Right atrium auricular region (tissue), 2 donors: Measurements from ENCODE around the gene MARK2. TPM values are rescaled to one million over a fixed set of nuclear protein-coding genes. Genes with fewer than 3 reads are reported as not detected.
A peak's percentile ranks its signal among the peaks of the same experiment; 100 is the strongest.

Experiments used
- DNase-seq: peaks from one replicate; pipeline ENCODE4 v3.0.0-alpha.2; 2019; ENCODE audit warnings: low spot score
- H3K27ac ChIP-seq, 2 donors: fragments of 200-600 bp; sonication (generic); 1 replicate in 1 of 2; 2 replicates in 1 of 2; pipeline ENCODE4 v1.5.1; 2016 to 2019
- H3K27me3 ChIP-seq, 2 donors: fragments of 200-600 bp; sonication (generic); one replicate each; pipeline versions ENCODE4 v1.5.1 to v1.6.0; 2017 to 2019
- H3K36me3 ChIP-seq: fragments of 200-600 bp; sonication (generic); one replicate; pipeline ENCODE4 v1.5.1; 2016
- H3K4me1 ChIP-seq, 2 donors: fragments of 200-600 bp; sonication (generic); one replicate each; pipeline versions ENCODE4 v1.5.1 to v1.6.0; 2017 to 2019
- H3K4me3 ChIP-seq, 2 donors: fragments of 200-600 bp; sonication (generic); 1 replicate in 1 of 2; 2 replicates in 1 of 2; pipeline ENCODE4 v1.5.1; 2017 to 2019; ENCODE audit warnings: mild to moderate bottlenecking in 1 of 2, moderate library complexity in 1 of 2
- H3K9me3 ChIP-seq, 2 donors: fragments of 200-600 bp; sonication (generic); one replicate each; pipeline ENCODE4 v1.5.1; 2019
- CTCF ChIP-seq, 2 donors: fragments of 200-600 bp; sonication (generic); IDR thresholded peaks; one replicate each; pipeline ENCODE4 v1.5.1; 2019; ENCODE audit warnings: antibody characterized with exemption in 2 of 2
- total RNA-seq, 2 donors: library from RNA; depleted of rRNA; stranded (reverse); fragments of >200 nt; gene quantifications; one replicate each; pipeline ENCODE4 v1.1.0, GENCODE V29; 2016

Gene MARK2
- total RNA-seq, 2 donors from 2014 or later, result 29.3 to 31.5 TPM

GRCh38 chr11:63813563-63814382 lies 25.1 kb upstream of the MARK2 start:
- Histone ChIP-seq H3K4me3 (peak overlapping the region; percentile 83 to 84), H3K27ac (peak overlapping the region; percentile 79 to 80), H3K4me1 (peaks cover 0 to 18% of the 10 kb centered on the region in 2 donors), H3K36me3 (peaks cover 11% of the 10 kb centered on the region), H3K27me3 (no peaks in the 10 kb centered on the region), H3K9me3 (no peaks in the 10 kb centered on the region)
- DNase-seq, result no peak
- no peak for TF ChIP-seq CTCF (IDR thresholded peaks at IDR 0.05)

- H3K9me3 ChIP-seq, result no peaks in the 10 kb centered on the region
- no peaks in the 10 kb centered on the region for H3K27me3 ChIP-seq
- no peak for DNase-seq
- peaks cover 0 to 18% of the 10 kb centered on the region in 2 donors for H3K4me1 ChIP-seq
- no peak for TF ChIP-seq CTCF (IDR thresholded peaks at IDR 0.05)
- peak overlapping the region; percentile 83 to 84 for H3K4me3 ChIP-seq
- H3K27ac ChIP-seq, result peak overlapping the region in 1 of 2 donors; percentile 80
- peaks cover 16% of the 10 kb centered on the region for H3K36me3 ChIP-seq
These were observed 24.6 kb upstream of the MARK2 start for GRCh38 chr11:63814383-63814736.

- H3K4me3 ChIP-seq, result no peak overlapping the region
- H3K27me3 ChIP-seq, result no peaks in the 10 kb centered on the region
- TF ChIP-seq CTCF (IDR thresholded peaks at IDR 0.05), result no peak
- peaks cover 33% of the 10 kb centered on the region for H3K36me3 ChIP-seq
- peaks cover 0 to 18% of the 10 kb centered on the region in 2 donors for H3K4me1 ChIP-seq
- no peak overlapping the region for H3K27ac ChIP-seq
- H3K9me3 ChIP-seq, result no peaks in the 10 kb centered on the region
- DNase-seq, result no peak
These were observed 22.7 kb upstream of the MARK2 start for GRCh38 chr11:63816166-63816565.

- H3K36me3 ChIP-seq, result peaks cover 38% of the 10 kb centered on the region
- no peaks in the 10 kb centered on the region for H3K9me3 ChIP-seq
- no peaks in the 10 kb centered on the region for H3K27me3 ChIP-seq
- peaks cover 0 to 18% of the 10 kb centered on the region in 2 donors for H3K4me1 ChIP-seq
- no peak overlapping the region for H3K4me3 ChIP-seq
- no peak for DNase-seq
- H3K27ac ChIP-seq, result no peak overlapping the region
- no peak for TF ChIP-seq CTCF (IDR thresholded peaks at IDR 0.05)
These were observed 22.2 kb upstream of the MARK2 start for GRCh38 chr11:63816732-63817131.

GRCh38 chr11:63817758-63818498 lies 21.0 kb upstream of the MARK2 start:
- no peak for TF ChIP-seq CTCF (IDR thresholded peaks at IDR 0.05)
- no peaks in the 10 kb centered on the region for H3K27me3 ChIP-seq
- H3K4me1 ChIP-seq, result peaks cover 0 to 13% of the 10 kb centered on the region in 2 donors
- no peak for DNase-seq
- H3K27ac ChIP-seq, result no peak overlapping the region
- H3K36me3 ChIP-seq, result peaks cover 50% of the 10 kb centered on the region
- no peaks in the 10 kb centered on the region for H3K9me3 ChIP-seq
- no peak overlapping the region for H3K4me3 ChIP-seq
